ENCODE results near the gene CS. TPM values are rescaled to one million over a fixed set of nuclear protein-coding genes. Genes with fewer than 3 reads are reported as not detected.
"Not testable (repeated sequence)": the region's sequence is repeated elsewhere in the genome, so short reads cannot be mapped to it uniquely, and the experiment has no call there.

CS gene
- total RNA-seq, 2 donors from 2014 or later: 134 to 167 TPM

DNA sequence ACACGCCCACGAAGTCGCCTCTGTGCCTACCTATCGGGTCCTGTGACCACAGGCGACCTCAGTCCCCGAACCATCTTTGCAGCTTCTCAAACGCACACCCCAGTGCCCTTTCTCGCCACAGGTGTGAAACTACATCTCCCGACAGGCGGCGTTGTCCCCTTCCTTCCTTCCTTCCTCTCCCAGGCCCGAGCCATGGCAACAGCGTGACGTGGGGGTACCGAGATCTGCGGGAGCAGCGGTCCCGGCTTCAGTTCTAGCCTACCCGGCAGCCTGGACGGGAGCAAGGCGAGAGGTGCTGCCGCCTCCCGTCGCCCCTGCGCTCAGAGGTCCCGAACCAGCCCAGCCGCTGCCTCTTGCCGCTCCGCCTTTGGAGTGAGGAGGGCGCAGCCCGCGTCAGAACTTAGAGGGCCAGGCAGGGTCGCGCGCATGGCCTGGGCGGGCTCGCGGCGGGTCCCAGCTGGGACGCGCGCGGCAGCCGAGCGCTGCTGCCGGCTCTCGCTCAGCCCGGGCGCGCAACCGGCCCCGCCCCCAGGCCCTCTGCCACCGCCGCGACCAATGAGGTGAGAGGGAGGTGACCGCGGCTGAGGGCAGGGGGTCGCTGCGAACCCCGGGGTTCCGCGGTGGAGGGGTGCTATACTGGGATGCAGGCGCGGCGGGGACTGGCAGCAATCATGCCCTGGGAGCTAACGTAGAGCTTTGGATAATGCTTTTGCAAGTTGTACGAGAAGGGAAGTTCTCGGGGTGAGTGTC, 33.3 kb downstream of the CS start, which contains the start of gene COQ10A:
COQ10A (plus strand) TSS at position 250 of the 750 bp plus-strand sequence; CDS start at position 427, 177 bp downstream.
- Mint-ChIP-seq H3K4me3 (peak within 1 kb of the TSS; percentile 73), H3K36me3 (ENCODE audit: low read depth) (peaks cover 21% of the 10 kb centered on the region), H3K4me1 (peaks cover 12% of the 10 kb centered on the region), H3K27ac (peak within 1 kb of the TSS; percentile 89), H3K27me3 (ENCODE audit: insufficient read depth) (no peaks in the 10 kb centered on the region), H3K9me3 (no peaks in the 10 kb centered on the region)
- 1% methylated on average over 34 to 68 of the region's 68 CpGs for WGBS, 2 experiments (ENCODE audit: insufficient coverage in 1 of 2, insufficient read length in 1 of 2)
- TF ChIP-seq, protein P1, sequence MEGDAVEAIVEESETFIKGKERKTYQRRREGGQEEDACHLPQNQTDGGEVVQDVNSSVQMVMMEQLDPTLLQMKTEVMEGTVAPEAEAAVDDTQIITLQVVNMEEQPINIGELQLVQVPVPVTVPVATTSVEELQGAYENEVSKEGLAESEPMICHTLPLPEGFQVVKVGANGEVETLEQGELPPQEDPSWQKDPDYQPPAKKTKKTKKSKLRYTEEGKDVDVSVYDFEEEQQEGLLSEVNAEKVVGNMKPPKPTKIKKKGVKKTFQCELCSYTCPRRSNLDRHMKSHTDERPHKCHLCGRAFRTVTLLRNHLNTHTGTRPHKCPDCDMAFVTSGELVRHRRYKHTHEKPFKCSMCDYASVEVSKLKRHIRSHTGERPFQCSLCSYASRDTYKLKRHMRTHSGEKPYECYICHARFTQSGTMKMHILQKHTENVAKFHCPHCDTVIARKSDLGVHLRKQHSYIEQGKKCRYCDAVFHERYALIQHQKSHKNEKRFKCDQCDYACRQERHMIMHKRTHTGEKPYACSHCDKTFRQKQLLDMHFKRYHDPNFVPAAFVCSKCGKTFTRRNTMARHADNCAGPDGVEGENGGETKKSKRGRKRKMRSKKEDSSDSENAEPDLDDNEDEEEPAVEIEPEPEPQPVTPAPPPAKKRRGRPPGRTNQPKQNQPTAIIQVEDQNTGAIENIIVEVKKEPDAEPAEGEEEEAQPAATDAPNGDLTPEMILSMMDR (conservative IDR thresholded peaks at IDR 0.05): peak; percentile 80
- peaks cover 31% of the 10 kb centered on the region for H3K36me3 ChIP-seq (ENCODE audit: control insufficient read depth, insufficient read depth, low read length)
- H3K9me3 ChIP-seq (ENCODE audit: control insufficient read depth, low read length): no peaks in the 10 kb centered on the region
- H3K27ac ChIP-seq (ENCODE audit: low read depth, low read length): peak within 1 kb of the TSS; percentile 91
- peaks cover 5% of the 10 kb centered on the region for H3K4me1 ChIP-seq (ENCODE audit: control insufficient read depth, insufficient read depth, low read length)
- peak within 1 kb of the TSS; percentile 72 for H3K9ac ChIP-seq (ENCODE audit: extremely low read depth, low read length, poor library complexity, severe bottlenecking)
- H3K27me3 ChIP-seq (ENCODE audit: control insufficient read depth, insufficient read depth, low read length, poor library complexity, severe bottlenecking): no peaks in the 10 kb centered on the region
- peak within 1 kb of the TSS; percentile 87 for H3K4me3 ChIP-seq (ENCODE audit: low read length)
- peak; percentile 99 for DNase-seq

DNA sequence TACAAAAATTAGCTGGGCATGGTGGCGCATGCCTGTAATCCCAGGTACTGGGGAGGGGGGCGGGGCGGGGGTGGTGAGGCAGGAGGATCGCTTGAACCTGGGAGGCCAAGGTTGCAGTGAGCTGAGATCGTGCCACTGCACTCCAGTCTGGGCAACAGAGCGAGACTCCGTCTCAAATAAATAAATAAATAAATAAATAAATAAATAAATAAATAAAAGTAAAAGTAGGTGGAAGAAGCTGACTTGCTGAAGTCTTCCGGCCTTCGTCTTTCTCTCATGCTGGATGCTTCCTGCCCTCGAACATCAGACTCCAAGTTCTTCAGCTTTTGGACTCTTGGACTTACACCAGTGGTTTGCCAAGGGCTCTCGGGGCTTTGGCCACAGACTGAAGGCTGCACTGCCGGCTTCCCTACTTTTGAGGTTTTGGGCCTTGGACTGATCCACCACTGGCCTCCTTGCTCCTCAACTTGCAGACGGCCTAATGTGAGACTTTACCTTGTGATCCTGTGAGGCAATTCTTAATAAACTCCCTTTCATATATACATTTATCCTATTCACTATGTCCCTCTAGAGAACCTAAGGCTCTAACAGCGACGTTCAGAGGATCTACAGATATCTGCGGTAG, 34.0 kb downstream of the CS start:
- Histone ChIP-seq H3K36me3 (ENCODE audit: control insufficient read depth, insufficient read depth, low read length) (peaks cover 25% of the 10 kb centered on the region), H3K4me3 (ENCODE audit: low read length) (peak overlapping the region; percentile 87), H3K9ac (ENCODE audit: extremely low read depth, low read length, poor library complexity, severe bottlenecking) (peak overlapping the region; percentile 72)
- 57 to 69% methylated on average over 9 to 13 of the region's 16 CpGs for WGBS, 2 experiments (ENCODE audit: insufficient coverage in 1 of 2, insufficient read length in 1 of 2)
- H3K27me3 Mint-ChIP-seq (ENCODE audit: insufficient read depth); DNase-seq; H3K27me3 ChIP-seq (ENCODE audit: control insufficient read depth, insufficient read depth, low read length, poor library complexity, severe bottlenecking); H3K27ac ChIP-seq (ENCODE audit: low read depth, low read length); H3K9me3 ChIP-seq (ENCODE audit: control insufficient read depth, low read length); H3K4me1 ChIP-seq (ENCODE audit: control insufficient read depth, insufficient read depth, low read length); H3K9me3 Mint-ChIP-seq; H3K4me1 Mint-ChIP-seq: not testable (repeated sequence)
- Mint-ChIP-seq H3K4me3 (peak overlapping the region; percentile 73), H3K27ac (peak overlapping the region; percentile 89), H3K36me3 (ENCODE audit: low read depth) (peaks cover 18% of the 10 kb centered on the region)

DNA sequence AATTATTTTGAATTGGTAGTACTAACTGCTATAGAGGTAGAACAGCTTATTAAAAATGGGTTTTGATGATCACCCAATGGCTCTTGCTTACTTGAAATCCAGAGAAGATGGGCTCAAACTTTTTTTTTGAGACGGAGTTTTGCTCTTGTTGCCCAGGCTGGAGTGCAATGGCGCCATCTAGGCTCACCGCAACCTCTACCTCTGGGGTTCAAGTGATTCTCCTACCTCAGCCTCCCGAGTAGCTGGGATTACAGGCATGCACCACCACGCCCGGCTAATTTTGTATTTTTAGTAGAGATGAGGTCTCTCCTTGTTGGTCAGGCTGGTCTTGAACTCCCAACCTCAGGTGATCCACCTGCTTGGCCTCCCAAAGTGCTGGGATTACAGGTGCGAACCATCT, 37.2 kb downstream of the CS start:
- H3K4me1 ChIP-seq (ENCODE audit: control insufficient read depth, insufficient read depth, low read length); H3K9ac ChIP-seq (ENCODE audit: extremely low read depth, low read length, poor library complexity, severe bottlenecking); H3K4me3 ChIP-seq (ENCODE audit: low read length); H3K27ac ChIP-seq (ENCODE audit: low read depth, low read length); H3K27ac Mint-ChIP-seq; H3K9me3 ChIP-seq (ENCODE audit: control insufficient read depth, low read length); H3K9me3 Mint-ChIP-seq; DNase-seq; H3K27me3 ChIP-seq (ENCODE audit: control insufficient read depth, insufficient read depth, low read length, poor library complexity, severe bottlenecking); H3K36me3 Mint-ChIP-seq (ENCODE audit: low read depth); H3K36me3 ChIP-seq (ENCODE audit: control insufficient read depth, insufficient read depth, low read length); H3K4me3 Mint-ChIP-seq; H3K27me3 Mint-ChIP-seq (ENCODE audit: insufficient read depth): not testable (repeated sequence)
- TF ChIP-seq, protein P1 (conservative IDR thresholded peaks at IDR 0.05): peak; percentile 42
- 88 to 90% methylated on average over 5 to 7 of the region's 7 CpGs for WGBS, 2 experiments (ENCODE audit: insufficient coverage in 1 of 2, insufficient read length in 1 of 2)
- H3K4me1 Mint-ChIP-seq: peaks cover 14% of the 10 kb centered on the region
